Hematopoietic multipotent progenitor cell treated with erythropoietin and hydrocortisone succinate and interleukin-3 and kit ligand, for 17 days (in vitro differentiated cells): ENCODE measurements around the gene DOCK8.

Source experiments
- DNase-seq: peaks from one replicate; pipeline ENCODE4 v3.0.0-alpha.2; 2015; ENCODE audit warnings: low spot score

The DOCK8 gene

GRCh38 chr9:419571-420171 lies 205.0 kb downstream of the DOCK8 start:
- DNase-seq: no peak

- no peak for DNase-seq
Observed at GRCh38 chr9:421896-422295, 207.2 kb downstream of the DOCK8 start.

GRCh38 chr9:426264-426663 lies 211.6 kb downstream of the DOCK8 start:
- no peak for DNase-seq

GRCh38 chr9:426976-427375 lies 212.3 kb downstream of the DOCK8 start:
- no peak for DNase-seq

GRCh38 chr9:431701-432100 lies 217.0 kb downstream of the DOCK8 start:
- DNase-seq: no peak

GRCh38 chr9:436482-436881 lies 221.8 kb downstream of the DOCK8 start:
- no peak for DNase-seq

GRCh38 chr9:437066-437465 lies 222.4 kb downstream of the DOCK8 start:
- no peak for DNase-seq

- DNase-seq: no peak
Observed at GRCh38 chr9:437574-438001, 222.9 kb downstream of the DOCK8 start.

GRCh38 chr9:438066-438465 lies 223.4 kb downstream of the DOCK8 start:
- no peak for DNase-seq

GRCh38 chr9:438961-439768 lies 224.5 kb downstream of the DOCK8 start:
- DNase-seq: no peak

GRCh38 chr9:441126-441525 lies 226.5 kb downstream of the DOCK8 start:
- DNase-seq: no peak

GRCh38 chr9:444528-444927 lies 229.9 kb downstream of the DOCK8 start:
- no peak for DNase-seq

GRCh38 chr9:445033-445432 lies 230.4 kb downstream of the DOCK8 start:
- peak; percentile 74 for DNase-seq

GRCh38 chr9:446074-446699 lies 231.5 kb downstream of the DOCK8 start:
- DNase-seq: no peak

GRCh38 chr9:447230-448025 lies 232.8 kb downstream of the DOCK8 start:
- DNase-seq: peak; percentile 28

- DNase-seq: no peak
Observed at GRCh38 chr9:450057-450456, 235.4 kb downstream of the DOCK8 start.

- DNase-seq: no peak
Observed at GRCh38 chr9:450561-450960, 235.9 kb downstream of the DOCK8 start.

- no peak for DNase-seq
Observed at GRCh38 chr9:453832-454231, 239.2 kb downstream of the DOCK8 start.

- no peak for DNase-seq
Observed at GRCh38 chr9:456365-456764, 241.7 kb downstream of the DOCK8 start.

- DNase-seq: no peak
Observed at GRCh38 chr9:458590-458989, 243.9 kb downstream of the DOCK8 start.

- no peak for DNase-seq
Observed at GRCh38 chr9:459491-460444, 245.1 kb downstream of the DOCK8 start.
